OCI-LY7 (cell line): ENCODE results near the gene ELOVL5. TPM values are rescaled to one million over a fixed set of nuclear protein-coding genes. Genes with fewer than 3 reads are reported as not detected.
"Not testable (repeated sequence)": the region's sequence is repeated elsewhere in the genome, so short reads cannot be mapped to it uniquely, and the experiment has no call there.

ENCODE experiments used
- BruUV-seq: library from RNA; stranded (reverse); fragments of 400-500 nt; replicated peaks from 2 replicates; lab custom pipeline; 2021; lab: Mats Ljungman, UMichigan
- CTCF ChIA-PET: fragments of 300-600 bp; sonication (Branson Sonifier 250); formaldehyde crosslinking; loops from one replicate; lab custom pipeline; 2022; ENCODE audit warnings: antibody characterized with exemption; ENCODE audit not compliant: unreplicated experiment; lab: Charles Lee
- POLR2A ChIA-PET: fragments of 300-600 bp; sonication (Branson Sonifier 250); formaldehyde crosslinking; loops from one replicate; lab custom pipeline; 2022; ENCODE audit warnings: antibody characterized with exemption; lab: Charles Lee
- DNase-seq: peaks from one replicate; pipeline ENCODE4 v3.0.0-alpha.2; 2015; ENCODE audit warnings: low spot score
- H2AFZ ChIP-seq: fragments of 200-600 bp; sonication (generic), shearing (Covaris generic); 2 replicates; pipeline ENCODE4 v1.6.1; 2014; ENCODE audit warnings: mild to moderate bottlenecking, antibody characterized with exemption, low read length, moderate library complexity
- H3K27ac ChIP-seq: fragments of 200-600 bp; sonication (generic); 2 replicates; pipeline ENCODE4 v1.5.1; 2014; ENCODE audit warnings: mixed run types, low read depth, mild to moderate bottlenecking, moderate library complexity, low read length, inconsistent platforms; ENCODE audit not compliant: poor library complexity, severe bottlenecking
- H3K36me3 ChIP-seq: fragments of 200-600 bp; sonication (generic); 2 replicates; pipeline ENCODE4 v1.6.1; 2014; ENCODE audit warnings: mild to moderate bottlenecking, antibody characterized with exemption, low read length, moderate library complexity, mixed read lengths; ENCODE audit not compliant: insufficient read depth
- H3K4me1 ChIP-seq: fragments of 200-600 bp; sonication (generic); 2 replicates; pipeline ENCODE4 v1.5.1; 2014; ENCODE audit warnings: mild to moderate bottlenecking, low read length; ENCODE audit not compliant: insufficient read depth, poor library complexity, severe bottlenecking
- H3K4me2 ChIP-seq: fragments of 200-600 bp; sonication (generic); 2 replicates; pipeline ENCODE4 v1.6.1; 2014; ENCODE audit warnings: mild to moderate bottlenecking, low read length
- H3K4me3 ChIP-seq: fragments of 200-600 bp; sonication (generic); 2 replicates; pipeline ENCODE4 v1.5.1; 2014; ENCODE audit warnings: mild to moderate bottlenecking, low read depth, low read length; ENCODE audit not compliant: poor library complexity, severe bottlenecking
- H3K79me2 ChIP-seq: fragments of 200-600 bp; sonication (generic); 2 replicates; pipeline ENCODE4 v1.6.1; 2016; ENCODE audit warnings: low read depth, mild to moderate bottlenecking, low read length, moderate library complexity, mixed read lengths; ENCODE audit not compliant: insufficient read depth
- H3K9me2 ChIP-seq: fragments of 200-600 bp; sonication (generic); 2 replicates; pipeline ENCODE4 v1.6.1; 2016; ENCODE audit warnings: mild to moderate bottlenecking, low read length, mixed read lengths; ENCODE audit not compliant: insufficient read depth
- H3K9me3 ChIP-seq: fragments of 200-600 bp; sonication (generic); 2 replicates; pipeline ENCODE4 v1.6.1; 2014; ENCODE audit warnings: mild to moderate bottlenecking, mixed run types, low read length, mixed read lengths
- H4K20me1 ChIP-seq: fragments of 200-600 bp; sonication (generic); 2 replicates; pipeline ENCODE4 v1.6.1; 2014; ENCODE audit warnings: mild to moderate bottlenecking, antibody characterized with exemption, low read length, moderate library complexity, mixed read lengths; ENCODE audit not compliant: insufficient read depth
- CTCF ChIP-seq: fragments of 200-600 bp; sonication (generic); conservative IDR thresholded peaks from 2 replicates; pipeline ENCODE4 v1.5.1; 2014; ENCODE audit warnings: mild to moderate bottlenecking, antibody characterized with exemption, low read length, moderate library complexity, mixed read lengths
- EZH2phosphoT487 ChIP-seq: fragments of 200-600 bp; sonication (generic); IDR thresholded peaks from 2 replicates; pipeline ENCODE4 v1.6.1; 2018; ENCODE audit warnings: low read depth, borderline replicate concordance, mild to moderate bottlenecking, mixed run types, antibody characterized with exemption, low read length, moderate library complexity, mixed read lengths
- intact Hi-C: fragments of 100-400 bp; cut with micrococcal nuclease; formaldehyde crosslinking; loops from one replicate; pipeline ENCODE4 v1.10.0; 2022; ENCODE audit not compliant: unreplicated experiment
- total RNA-seq, 2 experiments: library from RNA; depleted of rRNA in 1 of 2; stranded (reverse); fragments of >200 nt in 1 of 2; shearing (Covaris generic) in 1 of 2; gene quantifications; 2 replicates each; pipeline ENCODE4 v1.2.3, GENCODE V29; 2014 to 2022

Gene ELOVL5
- total RNA-seq, 2 experiments from 2014 or later = 66.8 to 97.1 TPM

- POLR2A ChIA-PET = interaction anchor here (0.7 to 4.9 kb wide), 23 partner anchors 9 to 121 kb away, joined by 3 to 36 read pairs (median 6); partner anchors contain the start of gene ELOVL5
- Histone ChIP-seq H3K79me2 (peaks cover 75% of the 10 kb centered on the region), H3K9me3 (no peaks in the 10 kb centered on the region), H3K27ac (peak overlapping the region; percentile 99), H3K9me2 (no peaks in the 10 kb centered on the region), H3K4me3 (peak overlapping the region; percentile 61), H4K20me1 (peaks cover 9% of the 10 kb centered on the region), H2AFZ (no peak overlapping the region), H3K4me1 (peaks cover 80% of the 10 kb centered on the region), H3K4me2 (peak overlapping the region; percentile 87), H3K36me3 (no peaks in the 10 kb centered on the region)
- CTCF ChIA-PET = interaction anchor here (1.1 kb wide), 3 partner anchors 13 to 35 kb away, joined by 3 to 6 read pairs (median 5); no protein-coding TSS in a partner anchor
- no TSS peak for BruUV-seq
- intact Hi-C loops = loop anchor here (1.0 kb wide), 3 partner anchors 26 to 101 kb away; no protein-coding TSS in a partner anchor
- no peak for TF ChIP-seq CTCF
- DNase-seq = peak; percentile 95
These were observed 39.5 kb downstream of the ELOVL5 start for GRCh38 chr6:53309059-53309900.

DNA sequence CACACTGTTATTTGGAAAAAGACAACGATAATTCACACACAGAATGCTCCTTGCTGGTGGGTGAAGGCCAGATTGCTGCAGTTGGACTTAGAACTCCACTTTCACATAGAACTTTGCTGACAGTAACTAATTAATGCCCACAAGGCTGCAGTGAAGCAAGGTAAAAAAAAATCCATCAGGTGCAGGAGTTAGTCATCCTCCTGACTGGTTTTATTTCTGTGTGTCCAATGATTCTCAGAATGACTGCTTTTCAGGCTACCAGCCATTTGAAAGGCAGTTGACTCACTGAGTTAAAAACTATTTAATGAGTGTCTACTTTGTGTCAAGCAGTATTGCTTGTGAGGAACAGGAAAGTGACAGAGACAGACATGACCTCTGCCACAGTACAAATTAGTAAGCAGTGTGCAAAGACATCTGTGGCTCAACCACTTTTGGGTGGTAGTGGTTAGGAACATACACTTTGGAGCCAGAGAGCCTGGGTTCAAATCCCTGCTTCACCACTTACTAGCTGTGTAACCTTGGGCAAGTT lies 41.9 kb downstream of the ELOVL5 start:
- no peak overlapping the region for H2AFZ ChIP-seq
- no peaks in the 10 kb centered on the region for H3K9me3 ChIP-seq
- ChIA-PET CTCF (no interaction called here), POLR2A (interaction anchor here (0.7 to 1.4 kb wide), 2 partner anchors 15 to 88 kb away, joined by 3 to 6 read pairs; no protein-coding TSS in a partner anchor)
- peak overlapping the region; percentile 99 for H3K27ac ChIP-seq
- H3K36me3 ChIP-seq = no peaks in the 10 kb centered on the region
- H3K4me3 ChIP-seq = no peak overlapping the region
- H3K4me2 ChIP-seq = peak overlapping the region; percentile 87
- intact Hi-C loops = no loop called here
- H3K4me1 ChIP-seq = peaks cover 73% of the 10 kb centered on the region
- H3K9me2 ChIP-seq = no peaks in the 10 kb centered on the region
- peaks cover 5% of the 10 kb centered on the region for H4K20me1 ChIP-seq
- H3K79me2 ChIP-seq = peaks cover 75% of the 10 kb centered on the region
- BruUV-seq = no TSS peak
- TF ChIP-seq EZH2phosphoT487 = no peak
- TF ChIP-seq CTCF = no peak
- DNase-seq = no peak

GRCh38 chr6:53306217-53306616 lies 42.5 kb downstream of the ELOVL5 start:
- H3K4me2 ChIP-seq, H3K9me2 ChIP-seq, H2AFZ ChIP-seq, H3K9me3 ChIP-seq, intact Hi-C loops, CTCF ChIA-PET, H3K4me3 ChIP-seq, BruUV-seq, H3K36me3 ChIP-seq, DNase-seq, H4K20me1 ChIP-seq: not testable (repeated sequence)
- H3K79me2 ChIP-seq = peaks cover 75% of the 10 kb centered on the region
- H3K27ac ChIP-seq = peak overlapping the region; percentile 99
- peaks cover 66% of the 10 kb centered on the region for H3K4me1 ChIP-seq
- POLR2A ChIA-PET = interaction anchor here (0.7 to 1.4 kb wide), 2 partner anchors 15 to 89 kb away, joined by 3 to 6 read pairs; no protein-coding TSS in a partner anchor

- H3K27ac ChIP-seq, H3K9me2 ChIP-seq, H3K4me3 ChIP-seq, H3K36me3 ChIP-seq, CTCF ChIA-PET, POLR2A ChIA-PET, H3K4me2 ChIP-seq, H2AFZ ChIP-seq, H3K9me3 ChIP-seq, BruUV-seq, DNase-seq, intact Hi-C loops, H4K20me1 ChIP-seq: not testable (repeated sequence)
- Histone ChIP-seq H3K4me1 (peaks cover 59% of the 10 kb centered on the region), H3K79me2 (peaks cover 75% of the 10 kb centered on the region)
These were observed 43.2 kb downstream of the ELOVL5 start for GRCh38 chr6:53305506-53306005.
